Caco-2 (cell line): ENCODE measurements around the gene ARHGAP4. TPM values are rescaled to one million over a fixed set of nuclear protein-coding genes. Genes with fewer than 3 reads are reported as not detected.
A peak's percentile ranks its signal among the peaks of the same experiment; 100 is the strongest.

ENCODE experiments used
- BruUV-seq: library from RNA; stranded (reverse); fragments of 400-500 nt; replicated peaks from 2 replicates; lab custom pipeline; 2021; lab: Mats Ljungman, UMichigan
- CTCF ChIA-PET: fragments of 300-600 bp; sonication (Branson Sonifier 250); formaldehyde crosslinking; loops from one replicate; lab custom pipeline; 2022; ENCODE audit warnings: antibody characterized with exemption; lab: Charles Lee
- POLR2A ChIA-PET: fragments of 300-600 bp; sonication (Branson Sonifier 250); formaldehyde crosslinking; loops from one replicate; lab custom pipeline; 2022; ENCODE audit warnings: antibody characterized with exemption; lab: Charles Lee
- DNase-seq, 2 experiments: peaks; one replicate each; pipeline versions ENCODE4 v3.0.0 to v3.0.0-alpha.2; 2020 to 2022
- H3K27me3 ChIP-seq: replicated peaks from 2 replicates; pipeline ENCODE4 v1.6.0; 2011; ENCODE audit warnings: low read length; ENCODE audit not compliant: control insufficient read depth, insufficient read depth
- H3K36me3 ChIP-seq: 2 replicates; pipeline ENCODE4 v1.5.1; 2011; ENCODE audit warnings: low read length; ENCODE audit not compliant: control insufficient read depth, insufficient read depth
- H3K4me1 ChIP-seq: fragments of 250-450 bp; sonication (Bioruptor Pico); 2 replicates; pipeline ENCODE4 v1.5.1; 2020; ENCODE audit warnings: mild to moderate bottlenecking
- H3K4me3 ChIP-seq: 2 replicates; pipeline ENCODE4 v1.5.1; 2011; ENCODE audit warnings: low read depth, mild to moderate bottlenecking, control low read depth, low read length
- H3K9me3 ChIP-seq: fragments of 250-450 bp; sonication (Bioruptor Pico); 2 replicates; pipeline ENCODE4 v1.5.1; 2020; ENCODE audit warnings: mild to moderate bottlenecking, moderate library complexity
- H3K27ac Mint-ChIP-seq: one replicate; pipeline ENCODE4 v1.8.0; 2022; ENCODE audit warnings: mixed read lengths; ENCODE audit not compliant: unreplicated experiment
- H3K27me3 Mint-ChIP-seq: one replicate; pipeline ENCODE4 v1.8.0; 2022; ENCODE audit warnings: mixed read lengths; ENCODE audit not compliant: insufficient read depth, unreplicated experiment
- H3K36me3 Mint-ChIP-seq: one replicate; pipeline ENCODE4 v1.8.0; 2022; ENCODE audit warnings: mild to moderate bottlenecking, mixed read lengths; ENCODE audit not compliant: insufficient read depth, unreplicated experiment
- H3K4me1 Mint-ChIP-seq: one replicate; pipeline ENCODE4 v1.8.0; 2022; ENCODE audit warnings: low read depth, mixed read lengths; ENCODE audit not compliant: unreplicated experiment
- H3K4me3 Mint-ChIP-seq: one replicate; pipeline ENCODE4 v1.8.0; 2022; ENCODE audit warnings: mild to moderate bottlenecking, moderate library complexity, mixed read lengths; ENCODE audit not compliant: unreplicated experiment
- H3K9me3 Mint-ChIP-seq: one replicate; pipeline ENCODE4 v1.8.0; 2022; ENCODE audit warnings: mixed read lengths; ENCODE audit not compliant: unreplicated experiment
- CTCF ChIP-seq, 2 experiments: fragments of 200-600 bp in 1 of 2; IDR thresholded peaks; 1 replicate in 1 of 2; 2 replicates in 1 of 2; pipeline versions ENCODE4 v1.5.1 to v1.8.0; 2011 to 2022; ENCODE audit warnings: antibody characterized with exemption in 1 of 2, control low read depth in 1 of 2, inconsistent platforms in 1 of 2, low read depth in 1 of 2, low read length in 1 of 2, mild to moderate bottlenecking in 1 of 2, moderate library complexity in 1 of 2; ENCODE audit not compliant: insufficient read depth in 1 of 2, severe bottlenecking in 1 of 2, unreplicated experiment in 1 of 2
- intact Hi-C: fragments of 100-400 bp; cut with micrococcal nuclease; formaldehyde crosslinking; loops from one replicate; pipeline ENCODE4 v1.10.0; 2022; ENCODE audit not compliant: unreplicated experiment
- total RNA-seq: library from RNA; stranded (reverse); gene quantifications from 2 replicates; pipeline ENCODE4 v1.2.3, GENCODE V29; 2022

Gene ARHGAP4
- total RNA-seq, 1 experiment from 2014 or later = 15.7 TPM

GRCh38 chrX:153948002-153948466, 22.0 kb upstream of the ARHGAP4 start:
- Histone ChIP-seq H3K4me3 (no peak overlapping the region), H3K4me1 (no peaks in the 10 kb centered on the region), H3K36me3 (no peaks in the 10 kb centered on the region; the same call in 1 of the 2 replicates), H3K27me3 (no peaks in the 10 kb centered on the region), H3K9me3 (no peaks in the 10 kb centered on the region)
- Mint-ChIP-seq H3K36me3 (peaks cover 60% of the 10 kb centered on the region), H3K27ac (no peak overlapping the region), H3K4me3 (no peak overlapping the region), H3K9me3 (no peaks in the 10 kb centered on the region), H3K27me3 (no peaks in the 10 kb centered on the region), H3K4me1 (no peaks in the 10 kb centered on the region)
- intact Hi-C loops = no loop called here
- ChIA-PET POLR2A (no interaction called here), CTCF (interaction anchor here (2.2 kb wide), 1 partner anchor 22 kb away, joined by 37 read pairs; the partner anchor contains the start of gene ARHGAP4)
- TF ChIP-seq CTCF (IDR thresholded peaks at IDR 0.05; ENCODE audit: insufficient read depth in 1 of 2, low read depth in 1 of 2, low read length in 1 of 2, severe bottlenecking in 1 of 2, unreplicated experiment in 1 of 2) = no peak
- DNase-seq = no peak
- TSS peak; percentile 56 for BruUV-seq

DNA sequence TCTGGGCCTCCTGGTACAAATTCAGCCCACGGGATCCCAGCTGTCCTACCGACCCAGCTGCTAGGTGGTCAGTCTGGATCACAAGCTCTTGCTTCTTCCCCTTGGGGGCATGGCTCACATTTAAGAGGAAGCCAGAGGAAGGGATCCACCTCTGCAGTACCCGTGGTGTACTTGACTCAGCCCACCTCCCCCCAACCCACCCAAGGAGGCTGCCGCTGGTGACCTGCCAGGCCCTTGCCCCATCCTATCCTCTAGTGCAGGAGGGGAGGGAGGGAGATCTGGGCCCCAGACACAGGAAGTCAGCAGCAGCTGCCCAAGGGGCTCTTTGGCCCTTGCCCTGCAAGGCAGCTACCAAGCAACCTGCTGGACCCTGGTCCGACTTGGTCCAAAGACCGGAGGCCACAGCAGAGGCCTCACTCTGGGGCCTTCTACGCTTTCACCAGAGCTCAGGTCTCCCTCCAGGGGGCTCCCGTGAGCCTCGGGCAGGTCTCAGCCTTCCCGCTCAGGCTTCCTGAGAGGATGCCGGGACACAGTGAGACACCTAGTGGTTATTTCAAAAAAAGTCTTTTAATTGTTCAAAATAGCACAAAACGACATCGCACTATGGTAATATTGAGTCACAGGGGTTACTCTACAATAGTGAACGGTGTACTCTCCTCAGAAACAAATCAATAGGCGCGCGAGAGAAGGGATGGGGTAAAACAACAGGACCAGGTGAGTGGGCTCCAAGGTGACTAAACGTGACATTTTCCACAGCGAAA, 21.1 kb upstream of the ARHGAP4 start:
- intact Hi-C loops = loop anchor here (1.0 kb wide), 3 partner anchors 19 to 183 kb away; partner anchors contain the start of gene PLXNB3
- no peaks in the 10 kb centered on the region for H3K4me1 Mint-ChIP-seq
- BruUV-seq = no TSS peak
- Histone ChIP-seq H3K4me3 (no peak overlapping the region), H3K27me3 (no peaks in the 10 kb centered on the region), H3K36me3 (no peaks in the 10 kb centered on the region; the same call in 1 of the 2 replicates), H3K4me1 (no peaks in the 10 kb centered on the region), H3K9me3 (no peaks in the 10 kb centered on the region)
- peak; percentile 81 to 88 for TF ChIP-seq CTCF (IDR thresholded peaks at IDR 0.05; ENCODE audit: insufficient read depth in 1 of 2, low read depth in 1 of 2, low read length in 1 of 2, severe bottlenecking in 1 of 2, unreplicated experiment in 1 of 2)
- peaks cover 55% of the 10 kb centered on the region for H3K36me3 Mint-ChIP-seq
- H3K27ac Mint-ChIP-seq = no peak overlapping the region
- no peak overlapping the region for H3K4me3 Mint-ChIP-seq
- ChIA-PET CTCF (interaction anchor here (0.6 to 2.2 kb wide), 10 partner anchors 9 to 231 kb away, joined by 3 to 37 read pairs (median 4); partner anchors contain the start of genes ARHGAP4, IDH3G, NAA10 and SSR4), POLR2A (interaction anchor here (1.0 kb wide), 1 partner anchor 19 kb away, joined by 4 read pairs; no protein-coding TSS in a partner anchor)
- no peaks in the 10 kb centered on the region for H3K27me3 Mint-ChIP-seq
- DNase-seq = peak; percentile 83 to 86
- H3K9me3 Mint-ChIP-seq = no peaks in the 10 kb centered on the region
